GM21447 (cell line): ENCODE results near the gene NAA60.
"Not testable (repeated sequence)": the region's sequence is repeated elsewhere in the genome, so short reads cannot be mapped to it uniquely, and the experiment has no call there.

Source experiments
- ATAC-seq: cut with Tn5 transposase; IDR thresholded peaks from one replicate; pipeline ENCODE4 v1.9.1; 2021; ENCODE audit not compliant: unreplicated experiment

The NAA60 gene

GRCh38 chr16:3461151-3461550, 17.7 kb downstream of the NAA60 start:
- no peak for ATAC-seq

- ATAC-seq: no peak
Measured at GRCh38 chr16:3465301-3465700, 21.8 kb downstream of the NAA60 start.

GRCh38 chr16:3465911-3466584, 22.6 kb downstream of the NAA60 start:
- ATAC-seq: no peak

GRCh38 chr16:3467182-3467581, 23.7 kb downstream of the NAA60 start:
- ATAC-seq: no peak

- ATAC-seq: no peak
Measured at GRCh38 chr16:3467921-3468320, 24.4 kb downstream of the NAA60 start.

GRCh38 chr16:3468501-3468900, 25.0 kb downstream of the NAA60 start:
- ATAC-seq: no peak

- ATAC-seq: no peak
Measured at GRCh38 chr16:3469736-3470135, 26.3 kb downstream of the NAA60 start.

- no peak for ATAC-seq
Measured at GRCh38 chr16:3470723-3471122, 27.2 kb downstream of the NAA60 start.

GRCh38 chr16:3471518-3472176, 28.2 kb downstream of the NAA60 start:
- no peak for ATAC-seq

GRCh38 chr16:3472878-3473595, 29.6 kb downstream of the NAA60 start:
- no peak for ATAC-seq

- not testable (repeated sequence) for ATAC-seq
Measured at GRCh38 chr16:3473596-3473943, 30.1 kb downstream of the NAA60 start.

GRCh38 chr16:3474136-3474779, 30.8 kb downstream of the NAA60 start:
- no peak for ATAC-seq

GRCh38 chr16:3474870-3475269, 31.4 kb downstream of the NAA60 start:
- ATAC-seq: not testable (repeated sequence)

GRCh38 chr16:3475604-3476375, 32.3 kb downstream of the NAA60 start:
- ATAC-seq: no peak

GRCh38 chr16:3476409-3476808, 32.9 kb downstream of the NAA60 start:
- no peak for ATAC-seq

GRCh38 chr16:3478242-3478925, 34.9 kb downstream of the NAA60 start:
- ATAC-seq: no peak

- no peak for ATAC-seq
Measured at GRCh38 chr16:3479654-3480216, 36.3 kb downstream of the NAA60 start.

- ATAC-seq: no peak
Measured at GRCh38 chr16:3480901-3481695, 37.6 kb downstream of the NAA60 start.
